Gastroesophageal sphincter (tissue), 4 donors: ENCODE data around the gene THAP2. TPM values are rescaled to one million over a fixed set of nuclear protein-coding genes. Genes with fewer than 3 reads are reported as not detected.
"Not testable (repeated sequence)": the region's sequence is repeated elsewhere in the genome, so short reads cannot be mapped to it uniquely, and the experiment has no call there.

Source experiments
- ATAC-seq: fragments of 150-250 bp; one replicate; pipeline ENCODE4 v1.9.1; 2016; ENCODE audit warnings: mild to moderate bottlenecking, moderate library complexity
- H3K27ac ChIP-seq, 4 donors: fragments of 200-600 bp; sonication (generic) in 3 of 4; 1 replicate in 3 of 4; 2 replicates in 1 of 4; pipeline ENCODE4 v1.5.1; 2016 to 2019
- H3K27me3 ChIP-seq: fragments of 200-600 bp; sonication (generic); one replicate; pipeline ENCODE4 v1.5.1; 2019
- H3K36me3 ChIP-seq, 2 donors: fragments of 200-600 bp; sonication (generic); one replicate each; pipeline ENCODE4 v1.5.1; 2019; ENCODE audit warnings: control low read depth in 1 of 2
- H3K4me1 ChIP-seq, 3 donors: fragments of 200-600 bp; sonication (generic); 1 replicate in 2 of 3; 2 replicates in 1 of 3; pipeline ENCODE4 v1.5.1; 2016 to 2019; ENCODE audit warnings: control low read depth in 2 of 3
- H3K4me3 ChIP-seq, 2 donors: fragments of 200-600 bp; sonication (generic); one replicate each; pipeline ENCODE4 v1.5.1; 2019; ENCODE audit warnings: mild to moderate bottlenecking in 1 of 2, moderate library complexity in 1 of 2
- H3K9me3 ChIP-seq, 3 donors: fragments of 200-600 bp; sonication (generic); one replicate each; pipeline ENCODE4 v1.5.1; 2017 to 2019; ENCODE audit warnings: control low read depth in 2 of 3
- EP300 ChIP-seq: sonication (generic); formaldehyde crosslinking; IDR thresholded peaks from one replicate; pipeline ENCODE4 v1.6.1; 2017; ENCODE audit warnings: antibody characterized with exemption, mild to moderate bottlenecking
- POLR2A ChIP-seq, 2 donors: fragments of 450-650 bp; IDR thresholded peaks; one replicate each; pipeline ENCODE4 v1.6.1; 2017; ENCODE audit warnings: antibody characterized with exemption in 2 of 2, mild to moderate bottlenecking in 2 of 2, moderate library complexity in 1 of 2
- POLR2AphosphoS5 ChIP-seq: sonication (generic); formaldehyde crosslinking; IDR thresholded peaks from one replicate; pipeline ENCODE4 v1.6.1; 2017; ENCODE audit warnings: antibody characterized with exemption
- WGBS, 2 donors: methylation state at CpG; one replicate each; pipeline ENCODE4 v1.1.5; 2018; ENCODE audit warnings: low coverage in 1 of 2; 5-methylcytosine and 5-hydroxymethylcytosine counted together
- total RNA-seq, 4 donors: library from RNA; depleted of rRNA; stranded (reverse); fragments of >200 nt; gene quantifications; one replicate each; pipeline ENCODE4 v1.1.0, GENCODE V29; 2016
- TF ChIP-seq, protein P1 (sequence below), 4 experiments: fragments of 200-600 bp in 2 of 4; fragments of 450-650 bp in 2 of 4; sonication (generic) in 1 of 4; IDR thresholded peaks; one replicate each; pipeline ENCODE4 v1.5.1; 2017 to 2019; ENCODE audit warnings: antibody characterized with exemption in 4 of 4, mild to moderate bottlenecking in 2 of 4, moderate library complexity in 2 of 4

The THAP2 gene
- total RNA-seq, 4 donors from 2014 or later = 2.3 to 19.5 (median 6.1) TPM

DNA sequence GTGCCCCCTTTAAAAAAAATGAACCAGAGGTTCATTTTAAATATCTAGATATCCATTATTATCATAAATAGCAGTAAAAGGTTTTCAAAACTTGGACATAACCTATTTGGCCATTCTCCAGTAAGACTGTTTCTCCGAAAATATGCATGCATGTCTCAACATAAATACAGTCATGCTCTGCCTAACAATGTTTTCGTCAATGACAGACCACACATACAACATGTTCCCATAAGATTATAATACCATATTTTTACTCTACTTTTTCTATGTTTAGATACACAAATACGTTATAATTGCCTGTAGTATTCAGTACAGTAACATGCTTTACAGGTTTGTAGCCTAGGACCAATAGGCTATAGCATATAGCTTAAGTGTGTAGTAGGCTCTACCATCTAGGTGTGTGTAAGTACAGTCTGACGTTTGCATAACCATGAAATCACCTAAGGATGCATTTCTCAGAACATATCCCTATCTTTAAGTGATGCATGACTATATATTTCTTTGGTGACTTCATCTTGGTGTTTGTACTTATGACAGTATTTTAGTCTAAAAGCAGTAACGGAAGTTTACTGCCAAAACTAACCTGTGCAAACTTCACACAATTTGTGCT is 25.0 kb downstream of the THAP2 start:
- Histone ChIP-seq H3K4me1 (peaks cover 0 to 36% (median 7%) of the 10 kb centered on the region in 3 donors), H3K4me3 (no peak overlapping the region), H3K27me3 (no peaks in the 10 kb centered on the region), H3K27ac (no peak overlapping the region), H3K9me3 (no peaks in the 10 kb centered on the region), H3K36me3 (no peaks in the 10 kb centered on the region)
- no peak for TF ChIP-seq POLR2A (IDR thresholded peaks at IDR 0.05)
- TF ChIP-seq POLR2AphosphoS5 = no peak
- TF ChIP-seq, protein P1, sequence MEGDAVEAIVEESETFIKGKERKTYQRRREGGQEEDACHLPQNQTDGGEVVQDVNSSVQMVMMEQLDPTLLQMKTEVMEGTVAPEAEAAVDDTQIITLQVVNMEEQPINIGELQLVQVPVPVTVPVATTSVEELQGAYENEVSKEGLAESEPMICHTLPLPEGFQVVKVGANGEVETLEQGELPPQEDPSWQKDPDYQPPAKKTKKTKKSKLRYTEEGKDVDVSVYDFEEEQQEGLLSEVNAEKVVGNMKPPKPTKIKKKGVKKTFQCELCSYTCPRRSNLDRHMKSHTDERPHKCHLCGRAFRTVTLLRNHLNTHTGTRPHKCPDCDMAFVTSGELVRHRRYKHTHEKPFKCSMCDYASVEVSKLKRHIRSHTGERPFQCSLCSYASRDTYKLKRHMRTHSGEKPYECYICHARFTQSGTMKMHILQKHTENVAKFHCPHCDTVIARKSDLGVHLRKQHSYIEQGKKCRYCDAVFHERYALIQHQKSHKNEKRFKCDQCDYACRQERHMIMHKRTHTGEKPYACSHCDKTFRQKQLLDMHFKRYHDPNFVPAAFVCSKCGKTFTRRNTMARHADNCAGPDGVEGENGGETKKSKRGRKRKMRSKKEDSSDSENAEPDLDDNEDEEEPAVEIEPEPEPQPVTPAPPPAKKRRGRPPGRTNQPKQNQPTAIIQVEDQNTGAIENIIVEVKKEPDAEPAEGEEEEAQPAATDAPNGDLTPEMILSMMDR (IDR thresholded peaks at IDR 0.05) = no peak
- TF ChIP-seq EP300 = no peak
- no peak for ATAC-seq
- WGBS, 2 donors = 76 to 77% methylated on average over 5 of the region's 5 CpGs

DNA sequence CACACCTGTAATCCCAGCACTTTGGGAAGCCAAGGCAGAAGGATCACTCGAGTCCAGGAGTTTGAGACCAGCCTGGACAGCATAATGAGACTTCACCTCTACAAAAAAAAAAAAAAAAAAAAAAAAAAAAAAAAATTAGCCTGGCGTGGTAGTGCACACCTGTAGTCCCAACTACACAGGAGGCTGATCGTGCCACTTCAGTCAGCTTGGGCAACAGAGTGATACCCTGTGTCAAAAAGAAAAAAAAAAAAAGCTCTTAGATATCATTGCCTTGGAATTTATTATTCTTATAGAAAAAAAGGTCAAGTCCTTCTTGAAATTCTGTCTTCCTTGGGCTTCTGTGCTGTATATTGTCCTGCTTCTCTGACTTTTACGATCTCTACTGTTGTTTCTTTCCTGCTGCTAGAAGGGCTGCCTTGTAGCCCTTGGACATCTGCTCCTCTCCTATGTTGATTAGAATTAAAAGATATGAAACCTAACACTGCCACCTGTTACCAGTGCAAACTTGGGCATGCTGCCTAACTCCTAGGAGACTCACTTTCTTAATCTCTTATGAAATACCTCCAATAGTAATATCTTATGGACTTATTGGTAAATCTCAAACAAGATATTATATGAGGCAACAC is 27.5 kb downstream of the THAP2 start:
- Histone ChIP-seq H3K9me3 (no peaks in the 10 kb centered on the region), H3K27me3 (no peaks in the 10 kb centered on the region), H3K4me3 (no peak overlapping the region), H3K36me3 (peaks cover 0 to 3% of the 10 kb centered on the region in 2 donors), H3K27ac (no peak overlapping the region), H3K4me1 (peaks cover 0 to 29% (median 7%) of the 10 kb centered on the region in 3 donors)
- TF ChIP-seq EP300 (no peak), POLR2A (IDR thresholded peaks at IDR 0.05) (no peak), POLR2AphosphoS5 (no peak)
- TF ChIP-seq, protein P1 (IDR thresholded peaks at IDR 0.05) = no peak
- 93 to 94% methylated on average over 3 of the region's 4 CpGs for WGBS, 2 donors
- ATAC-seq = no peak

DNA sequence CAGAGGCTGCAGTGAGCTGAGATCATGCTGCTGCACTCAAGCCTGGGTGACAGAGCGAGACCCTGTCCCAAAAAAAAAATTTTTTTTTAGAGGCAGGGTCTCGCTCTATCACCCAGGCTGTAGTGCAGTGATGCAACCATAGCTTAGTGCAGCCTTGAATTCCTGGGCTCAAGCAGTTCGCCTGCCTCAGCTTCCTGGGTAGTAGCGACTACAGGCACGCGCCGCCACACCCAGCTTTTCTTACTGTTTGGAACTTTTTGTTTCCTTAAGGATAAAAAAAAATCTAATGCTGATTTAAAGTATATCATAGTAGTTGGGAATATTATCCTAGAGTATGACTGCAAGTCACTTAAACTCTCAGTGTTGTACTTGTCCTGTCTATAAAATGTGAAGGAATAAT is 29.0 kb downstream of the THAP2 start:
- no peaks in the 10 kb centered on the region for H3K9me3 ChIP-seq
- H3K4me1 ChIP-seq = peaks cover 0 to 14% (median 0%) of the 10 kb centered on the region in 3 donors
- TF ChIP-seq, protein P1 (IDR thresholded peaks at IDR 0.05) = no peak
- TF ChIP-seq EP300 (no peak), POLR2AphosphoS5 (no peak)
- peaks cover 1 to 18% of the 10 kb centered on the region in 2 donors for H3K36me3 ChIP-seq
- no peaks in the 10 kb centered on the region for H3K27me3 ChIP-seq
- no peak for ATAC-seq
- 100% methylated on average over 2 to 7 of the region's 7 CpGs for WGBS, 2 donors
- no peak overlapping the region for H3K27ac ChIP-seq
- no peak overlapping the region for H3K4me3 ChIP-seq

DNA sequence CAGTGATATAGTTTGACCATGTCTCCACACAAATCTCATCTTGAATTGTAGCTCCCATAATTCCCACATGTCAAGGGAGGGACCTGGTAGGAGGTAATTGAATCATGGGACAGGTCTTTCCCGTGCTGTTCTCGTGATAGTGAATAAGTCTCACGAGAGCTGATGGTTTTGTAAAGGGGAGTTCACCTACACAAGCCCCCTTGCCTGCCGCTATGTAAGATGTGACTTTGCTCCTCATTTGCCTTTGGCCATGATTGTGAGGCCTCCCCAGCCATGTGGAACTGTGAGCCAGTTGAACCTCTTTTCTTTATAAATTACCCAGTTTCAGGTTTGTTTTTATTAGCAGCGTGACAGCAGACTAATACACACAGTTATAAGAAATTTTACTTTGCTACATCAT is 29.6 kb downstream of the THAP2 start:
- not testable (repeated sequence) for H3K27ac ChIP-seq, H3K4me3 ChIP-seq, ATAC-seq, H3K9me3 ChIP-seq, H3K4me1 ChIP-seq, H3K27me3 ChIP-seq
- WGBS, 2 donors = 75% methylated on average over 5 of the region's 5 CpGs
- H3K36me3 ChIP-seq = peaks cover 4 to 24% of the 10 kb centered on the region in 2 donors

DNA sequence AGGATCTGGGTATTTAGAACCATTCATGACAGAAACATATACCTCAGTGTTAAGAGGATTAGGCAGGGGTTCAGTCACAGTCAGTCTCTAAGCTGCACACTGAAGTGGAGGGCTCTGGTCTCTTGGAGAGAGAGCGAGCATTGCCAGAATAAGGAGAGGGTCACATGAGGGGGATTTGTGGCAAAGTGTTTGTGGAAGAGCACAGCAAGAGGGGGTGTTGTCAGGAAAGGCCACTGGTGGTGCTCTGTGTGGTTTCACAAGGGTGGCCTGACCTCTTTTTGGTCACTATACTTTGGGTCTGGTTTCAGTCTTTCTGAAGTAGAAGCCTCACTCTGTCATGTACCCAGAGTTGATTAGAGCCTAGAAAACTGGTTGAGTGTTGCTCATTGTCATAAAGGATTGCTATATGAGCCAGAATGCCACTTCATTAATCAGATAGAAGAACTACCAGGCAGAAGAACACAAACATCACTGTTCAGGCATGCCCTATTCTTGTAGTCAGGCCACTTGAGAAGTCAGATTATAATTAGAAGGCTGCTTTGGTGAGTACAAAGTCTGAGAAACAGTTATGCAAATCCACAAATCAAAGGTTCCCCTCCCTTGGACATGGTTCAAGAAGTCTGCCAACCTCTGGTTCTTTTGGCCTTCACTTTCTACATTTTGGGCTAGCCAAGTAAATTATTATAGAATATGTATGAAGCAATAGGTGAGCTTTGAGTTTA is 30.2 kb downstream of the THAP2 start:
- Histone ChIP-seq H3K9me3 (no peaks in the 10 kb centered on the region), H3K27me3 (no peaks in the 10 kb centered on the region), H3K27ac (no peak overlapping the region), H3K4me1 (peaks cover 0 to 3% (median 0%) of the 10 kb centered on the region in 3 donors), H3K36me3 (peaks cover 4 to 30% of the 10 kb centered on the region in 2 donors), H3K4me3 (no peak overlapping the region)
- ATAC-seq = no peak
- 100% methylated on average over 1 of the region's 1 CpG; no CpG with 5 or more reads in 1 of the 2 donors for WGBS, 2 donors
- no peak for TF ChIP-seq POLR2A (IDR thresholded peaks at IDR 0.05)
- TF ChIP-seq POLR2AphosphoS5 = no peak
- TF ChIP-seq, protein P1 (IDR thresholded peaks at IDR 0.05) = no peak
- TF ChIP-seq EP300 = no peak
